Measurements from ENCODE around the gene CRYGS. TPM values are rescaled to one million over a fixed set of nuclear protein-coding genes. Genes with fewer than 3 reads are reported as not detected.

Gene CRYGS
- total and polyA plus RNA-seq, 9 of the 15 experiments (the other 6 are each of a cell fraction or from before 2014, with no cell fraction given), result 1.5 to 3.8 (median 2.0) TPM

DNA sequence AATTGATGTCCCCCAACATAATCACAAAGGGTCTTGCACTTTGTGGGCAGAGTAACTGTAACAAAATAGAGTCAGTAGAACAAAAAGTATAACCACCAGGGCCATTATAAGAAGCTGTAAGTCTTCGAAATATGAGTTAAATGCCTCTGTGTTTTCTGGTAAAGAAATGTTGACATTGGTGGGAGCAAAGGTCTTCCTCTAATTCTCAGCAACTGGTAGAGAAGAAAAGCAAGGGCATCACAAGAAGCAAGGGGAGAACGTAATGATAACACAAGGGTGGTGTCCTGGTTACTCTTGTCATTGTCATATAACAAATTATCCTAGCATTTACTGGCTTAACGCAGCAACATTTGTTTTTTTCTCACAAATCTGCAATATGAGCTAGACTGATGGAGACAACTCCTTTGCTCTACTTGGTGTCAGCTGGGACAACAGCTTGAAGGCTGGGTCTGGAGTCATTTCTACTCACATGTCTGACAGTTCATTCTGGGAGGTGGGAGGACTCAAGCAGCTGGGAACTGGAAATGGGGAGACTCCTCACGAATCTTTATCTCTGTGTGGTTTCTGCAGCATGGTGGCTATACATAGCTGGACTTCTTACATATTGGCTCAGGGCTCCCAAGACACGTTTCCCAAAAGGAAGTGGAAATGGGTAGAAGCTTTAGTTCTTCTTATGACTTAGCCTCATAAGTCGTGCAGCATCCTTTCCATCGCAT is 46.6 kb upstream of the CRYGS start:
- TF ChIP-seq L3MBTL2 (IDR thresholded peaks at IDR 0.05), result 0 out of 2 replicates have a peak, but pooled peaks have one; percentile 19
- no peak for TF ChIP-seq ESRRA (IDR thresholded peaks at IDR 0.05; ENCODE audit: borderline replicate concordance, low read depth)
- 0 out of 2 replicates have a peak, but pooled peaks have one; percentile 2 for TF ChIP-seq SPI1 (IDR thresholded peaks at IDR 0.05; ENCODE audit: borderline replicate concordance, low read depth, low read length)
- peak; percentile 76 for TF ChIP-seq ZNF263 (CRISPR knock-in tag; IDR thresholded peaks at IDR 0.05; ENCODE audit: borderline replicate concordance)
- H3K4me3 ChIP-seq, result no peak overlapping the region
- H3K36me3 ChIP-seq (ENCODE audit: control insufficient read depth, insufficient read depth, low read length), result peaks cover 5% of the 10 kb centered on the region; the same call in 2 of the 3 replicates
- no peaks in the 10 kb centered on the region for H4K20me1 ChIP-seq (replicated peaks; ENCODE audit: control insufficient read depth, insufficient read depth, low read length)
- no peak overlapping the region for H3K4me2 ChIP-seq (ENCODE audit: insufficient read depth, low read length)
- ChIA-PET CTCF (ENCODE audit: low intra/inter-chr PET ratio) (interaction anchor here (1.2 kb wide), 1 partner anchor 231 kb away, joined by 4 read pairs; no protein-coding TSS in a partner anchor), POLR2A (interaction anchor here (0.6 to 3.8 kb wide), 5 partner anchors 12 to 493 kb away, joined by 3 to 23 read pairs (median 5); partner anchors contain the start of genes DNAJB11 and EIF4A2)
- H3K4me1 ChIP-seq (replicated peaks in 1 of 2; ENCODE audit: control insufficient read depth in 2 of 2, insufficient read depth in 2 of 2, low read length in 2 of 2), result peaks cover 0 to 26% of the 10 kb centered on the region in 2 experiments; a peak in 3 of 5 replicates
- H3K27ac ChIP-seq (ENCODE audit: extremely low read depth, low read depth, low read length), result no peak overlapping the region
- H3K9me1 ChIP-seq (ENCODE audit: control insufficient read depth, insufficient read depth, low read length), result no peaks in the 10 kb centered on the region
- FAIRE-seq (peak; percentile 69), DNase-seq (ENCODE audit: extremely low read depth in 1 of 4, low spot score in 3 of 4) (peak in 2 of 4 experiments; percentile 19 to 31), ATAC-seq (peak; percentile 15; the same call in 2 of the 3 replicates)
- 27% methylated on average over 7 of the region's 7 CpGs for WGBS (ENCODE audit: insufficient coverage, low coverage, missing lambda C conversion rate)
- H3K27me3 ChIP-seq (ENCODE audit: control insufficient read depth in 2 of 2, insufficient read depth in 2 of 2, low read length in 2 of 2), result no peaks in the 10 kb centered on the region
- in situ Hi-C loops (cut with MboI), result no loop called here
- BruUV-seq (replicated peaks), result no TSS peak
- intact Hi-C loops (cut with micrococcal nuclease), result no loop called here
- peak overlapping the region; percentile 46 for H2AFZ ChIP-seq (ENCODE audit: low read depth, low read length)
- no peaks in the 10 kb centered on the region for H3K79me2 ChIP-seq (ENCODE audit: control insufficient read depth, insufficient read depth, low read length)
- no peaks in the 10 kb centered on the region for H3K9me3 ChIP-seq (replicated peaks; ENCODE audit: control insufficient read depth, insufficient read depth, low read depth, low read length)
- no peak overlapping the region for H3K9ac ChIP-seq (ENCODE audit: insufficient read depth in 1 of 2, low read depth in 2 of 2, low read length in 2 of 2)
